MM.1S (cell line): ENCODE results near the gene RNF6.

Source experiments
- DNase-seq: peaks from one replicate; pipeline ENCODE4 v3.0.0-alpha.2; 2015
- H2AFZ ChIP-seq: fragments of 300-600 bp; sonication (generic); 2 replicates; pipeline ENCODE4 v1.6.0; 2016; ENCODE audit warnings: antibody characterized with exemption, low read length
- H3F3A ChIP-seq: fragments of 300-600 bp; sonication (generic); 2 replicates; pipeline ENCODE4 v1.6.1; 2016; ENCODE audit warnings: mild to moderate bottlenecking, antibody characterized with exemption, low read length, moderate library complexity, mixed read lengths; ENCODE audit not compliant: insufficient read depth
- H3K27ac ChIP-seq: fragments of 300-600 bp; sonication (generic); 2 replicates; pipeline ENCODE4 v1.5.1; 2016; ENCODE audit warnings: mild to moderate bottlenecking, low read length
- H3K27me3 ChIP-seq: fragments of 300-600 bp; sonication (generic); replicated peaks from 2 replicates; pipeline ENCODE4 v1.6.0; 2016; ENCODE audit warnings: low read length; ENCODE audit not compliant: insufficient read depth
- H3K36me3 ChIP-seq: fragments of 300-600 bp; sonication (generic); replicated peaks from 2 replicates; pipeline ENCODE4 v1.6.1; 2016; ENCODE audit warnings: mild to moderate bottlenecking, low read length, mixed read lengths; ENCODE audit not compliant: insufficient read depth
- H3K4me1 ChIP-seq: fragments of 300-600 bp; sonication (generic); 2 replicates; pipeline ENCODE4 v1.6.1; 2016; ENCODE audit warnings: low read length, mixed read lengths
- H3K4me2 ChIP-seq: fragments of 300-600 bp; sonication (generic); 2 replicates; pipeline ENCODE4 v1.6.0; 2016; ENCODE audit warnings: low read depth, low read length
- H3K4me3 ChIP-seq: fragments of 300-600 bp; sonication (generic); 2 replicates; pipeline ENCODE4 v1.5.1; 2016; ENCODE audit warnings: low read length, mixed read lengths
- H3K79me2 ChIP-seq: fragments of 300-600 bp; sonication (generic); 2 replicates; pipeline ENCODE4 v1.6.1; 2016; ENCODE audit warnings: mixed run types, low read length, mixed read lengths
- H3K9ac ChIP-seq: fragments of 300-600 bp; sonication (generic); 2 replicates; pipeline ENCODE4 v1.6.1; 2016; ENCODE audit warnings: low read length, mixed read lengths
- H3K9me2 ChIP-seq: fragments of 300-600 bp; sonication (generic); replicated peaks from 2 replicates; pipeline ENCODE4 v1.6.1; 2016; ENCODE audit warnings: mild to moderate bottlenecking, low read length, mixed read lengths; ENCODE audit not compliant: insufficient read depth
- H3K9me3 ChIP-seq: fragments of 300-600 bp; sonication (generic); replicated peaks from 2 replicates; pipeline ENCODE4 v1.6.1; 2016; ENCODE audit warnings: mild to moderate bottlenecking, low read length, mixed read lengths; ENCODE audit not compliant: insufficient read depth
- H4K20me1 ChIP-seq: fragments of 300-600 bp; sonication (generic); 2 replicates; pipeline ENCODE4 v1.6.1; 2016; ENCODE audit warnings: mild to moderate bottlenecking, low read length, moderate library complexity, mixed read lengths; ENCODE audit not compliant: insufficient read depth
- CTCF ChIP-seq: fragments of 300-600 bp; sonication (generic); IDR thresholded peaks from 2 replicates; pipeline ENCODE4 v1.5.1; 2016; ENCODE audit warnings: antibody characterized with exemption, low read length, mixed read lengths
- EZH2 ChIP-seq: fragments of 300-600 bp; sonication (generic); optimal IDR thresholded peaks from 2 replicates; pipeline ENCODE3; 2017; ENCODE audit warnings: low read depth, mild to moderate bottlenecking, antibody characterized with exemption, low read length, mixed read lengths
- EZH2phosphoT487 ChIP-seq: fragments of 300-600 bp; sonication (generic); IDR thresholded peaks from 2 replicates; pipeline ENCODE4 v1.6.1; 2018; ENCODE audit warnings: antibody characterized with exemption, low read length

Gene RNF6

GRCh38 chr13:26255691-26256277 is 33.7 kb upstream of the RNF6 start:
- H4K20me1 ChIP-seq: no peaks in the 10 kb centered on the region
- H3K4me1 ChIP-seq: no peaks in the 10 kb centered on the region
- no peak overlapping the region for H3K27ac ChIP-seq
- no peaks in the 10 kb centered on the region for H3F3A ChIP-seq
- H3K4me2 ChIP-seq: peak overlapping the region; percentile 63
- no peak overlapping the region for H2AFZ ChIP-seq
- no peaks in the 10 kb centered on the region for H3K9me3 ChIP-seq
- H3K27me3 ChIP-seq: no peaks in the 10 kb centered on the region
- peak overlapping the region; percentile 71 for H3K4me3 ChIP-seq
- H3K9ac ChIP-seq: peak overlapping the region; percentile 85; the same call in 1 of the 2 replicates
- H3K9me2 ChIP-seq: no peaks in the 10 kb centered on the region
- no peaks in the 10 kb centered on the region for H3K36me3 ChIP-seq
- no peak for DNase-seq
- TF ChIP-seq EZH2phosphoT487 (no peak), EZH2 (no peak), CTCF (peak; percentile 32)
- peaks cover 60% of the 10 kb centered on the region for H3K79me2 ChIP-seq

GRCh38 chr13:26255115-26255514 is 33.0 kb upstream of the RNF6 start:
- Histone ChIP-seq H3F3A (no peaks in the 10 kb centered on the region), H3K27ac (no peak overlapping the region), H4K20me1 (no peaks in the 10 kb centered on the region), H2AFZ (0 out of 2 replicates have a peak overlapping the region, but pooled peaks have one; percentile 35), H3K27me3 (no peaks in the 10 kb centered on the region), H3K9ac (peak overlapping the region; percentile 85; the same call in 1 of the 2 replicates), H3K79me2 (peaks cover 53% of the 10 kb centered on the region), H3K4me3 (peak overlapping the region; percentile 71), H3K36me3 (no peaks in the 10 kb centered on the region), H3K9me3 (no peaks in the 10 kb centered on the region), H3K9me2 (no peaks in the 10 kb centered on the region), H3K4me2 (peak overlapping the region; percentile 63), H3K4me1 (no peaks in the 10 kb centered on the region)
- no peak for DNase-seq
- TF ChIP-seq CTCF (no peak), EZH2 (no peak), EZH2phosphoT487 (no peak)

- no peaks in the 10 kb centered on the region for H3K9me3 ChIP-seq
- no peaks in the 10 kb centered on the region for H3K27me3 ChIP-seq
- no peak for TF ChIP-seq EZH2phosphoT487
- TF ChIP-seq CTCF: no peak
- no peak for TF ChIP-seq EZH2
- peak overlapping the region; percentile 71 for H3K4me3 ChIP-seq
- H3K27ac ChIP-seq: peak overlapping the region; percentile 13; the same call in 1 of the 2 replicates
- H4K20me1 ChIP-seq: no peaks in the 10 kb centered on the region
- H3F3A ChIP-seq: no peaks in the 10 kb centered on the region
- no peaks in the 10 kb centered on the region for H3K9me2 ChIP-seq
- peak overlapping the region; percentile 35; the same call in 1 of the 2 replicates for H2AFZ ChIP-seq
- H3K4me1 ChIP-seq: no peaks in the 10 kb centered on the region
- no peaks in the 10 kb centered on the region for H3K36me3 ChIP-seq
- H3K4me2 ChIP-seq: peak overlapping the region; percentile 63
- H3K9ac ChIP-seq: peak overlapping the region; percentile 85; the same call in 1 of the 2 replicates
- H3K79me2 ChIP-seq: peaks cover 49% of the 10 kb centered on the region
- peak; percentile 12 for DNase-seq
These were observed 32.5 kb upstream of the RNF6 start for GRCh38 chr13:26254583-26255111.
